T-helper 2 cell treated with Interferon-gamma antibody and Interleukin-4, amounts not matched to agents 5 μg/mL and 100 μg/mL, for 36 hours (primary cell): ENCODE results near the gene STARD3.

Experiments used
- DNase-seq: peaks from one replicate; pipeline ENCODE4 v3.0.0; 2021; ENCODE audit warnings: low spot score
- H3K27ac Mint-ChIP-seq: one replicate; pipeline ENCODE4 v1.8.0; 2021; ENCODE audit warnings: mild to moderate bottlenecking, mixed read lengths
- H3K27me3 Mint-ChIP-seq: one replicate; pipeline ENCODE4 v1.8.0; 2021; ENCODE audit warnings: low read depth, mixed read lengths
- H3K36me3 Mint-ChIP-seq: one replicate; pipeline ENCODE4 v1.8.0; 2021; ENCODE audit warnings: low read depth, mixed read lengths
- H3K4me1 Mint-ChIP-seq: one replicate; pipeline ENCODE4 v1.8.0; 2021; ENCODE audit warnings: low read depth, mixed read lengths
- H3K4me3 Mint-ChIP-seq: one replicate; pipeline ENCODE4 v1.8.0; 2022; ENCODE audit warnings: mild to moderate bottlenecking, moderate library complexity, mixed read lengths
- H3K9me3 Mint-ChIP-seq: one replicate; pipeline ENCODE4 v1.8.0; 2021; ENCODE audit warnings: mixed read lengths

STARD3 gene

DNA sequence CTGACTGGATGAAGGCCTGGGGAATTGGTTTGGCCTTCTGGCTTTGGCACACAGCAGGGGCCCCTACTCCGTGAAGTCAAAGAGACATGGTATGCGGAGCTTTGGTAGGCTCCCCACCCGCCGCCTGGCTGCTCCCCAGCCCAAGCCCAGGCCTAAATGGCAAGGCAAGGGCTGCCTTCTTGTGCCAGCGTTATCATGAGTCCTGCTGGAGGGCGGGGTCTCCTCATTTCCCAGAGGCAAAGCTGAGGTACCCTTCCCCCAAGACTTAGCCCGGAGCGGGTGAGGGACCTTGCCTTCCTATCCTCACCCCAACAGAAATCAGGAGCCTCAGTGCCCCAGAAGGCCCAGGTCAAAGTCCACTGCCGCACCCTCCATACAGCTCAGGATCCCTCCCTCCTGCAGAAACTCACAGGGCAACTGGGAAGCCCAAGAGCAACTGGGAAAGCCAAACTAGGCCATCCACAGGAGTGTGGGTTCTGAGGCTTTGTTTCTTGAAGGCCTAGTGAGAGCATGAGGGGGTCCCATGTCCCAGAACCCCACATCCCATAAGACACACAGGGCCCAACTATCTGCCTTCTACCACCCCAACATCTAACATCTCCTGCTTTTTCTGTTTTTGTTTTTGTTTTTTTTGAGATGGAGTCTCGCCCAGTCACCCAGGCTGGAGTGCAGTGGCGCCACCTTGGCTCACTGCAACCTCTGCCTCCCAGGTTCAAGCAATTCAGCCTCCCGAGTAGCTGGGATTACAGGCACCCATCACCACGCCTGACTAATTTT is 41.6 kb downstream of the STARD3 start:
- no peak for DNase-seq
- Mint-ChIP-seq H3K36me3 (peaks cover 25% of the 10 kb centered on the region), H3K4me3 (no peak overlapping the region), H3K9me3 (no peaks in the 10 kb centered on the region), H3K27me3 (no peaks in the 10 kb centered on the region), H3K4me1 (peaks cover 46% of the 10 kb centered on the region), H3K27ac (peak overlapping the region; percentile 88)

DNA sequence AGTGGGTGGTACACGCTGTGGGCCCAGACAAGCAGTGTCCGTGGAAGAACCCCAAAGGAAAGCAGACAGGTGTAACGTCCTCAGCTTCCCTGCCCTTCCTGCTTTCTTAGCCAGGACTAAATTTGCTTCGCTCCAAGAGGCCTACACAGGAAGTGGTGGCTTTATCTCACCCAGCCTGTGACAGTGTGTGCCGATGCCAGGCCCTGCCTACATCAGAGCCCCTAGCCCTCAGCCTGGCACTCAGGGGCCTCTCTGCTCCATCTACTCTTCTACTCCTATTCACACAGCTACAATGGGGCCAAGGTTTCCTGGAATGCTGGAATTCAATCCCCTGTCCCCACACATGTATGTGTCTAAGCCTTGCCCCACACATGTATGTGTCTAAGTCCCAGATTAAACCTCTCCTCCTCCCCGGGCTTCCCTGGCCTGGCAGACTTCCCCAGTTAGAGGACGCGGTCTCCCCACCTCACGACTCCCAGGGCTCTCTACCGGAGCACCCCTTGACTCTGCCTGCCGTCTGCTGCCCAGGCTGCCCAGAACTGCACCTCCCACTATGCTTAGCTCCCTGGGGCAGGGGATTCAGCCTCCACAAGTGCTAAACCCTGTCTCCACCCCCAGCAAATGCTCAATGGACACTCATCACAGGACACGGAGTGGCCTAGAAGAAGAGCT is 42.7 kb downstream of the STARD3 start:
- DNase-seq = peak; percentile 18

DNA sequence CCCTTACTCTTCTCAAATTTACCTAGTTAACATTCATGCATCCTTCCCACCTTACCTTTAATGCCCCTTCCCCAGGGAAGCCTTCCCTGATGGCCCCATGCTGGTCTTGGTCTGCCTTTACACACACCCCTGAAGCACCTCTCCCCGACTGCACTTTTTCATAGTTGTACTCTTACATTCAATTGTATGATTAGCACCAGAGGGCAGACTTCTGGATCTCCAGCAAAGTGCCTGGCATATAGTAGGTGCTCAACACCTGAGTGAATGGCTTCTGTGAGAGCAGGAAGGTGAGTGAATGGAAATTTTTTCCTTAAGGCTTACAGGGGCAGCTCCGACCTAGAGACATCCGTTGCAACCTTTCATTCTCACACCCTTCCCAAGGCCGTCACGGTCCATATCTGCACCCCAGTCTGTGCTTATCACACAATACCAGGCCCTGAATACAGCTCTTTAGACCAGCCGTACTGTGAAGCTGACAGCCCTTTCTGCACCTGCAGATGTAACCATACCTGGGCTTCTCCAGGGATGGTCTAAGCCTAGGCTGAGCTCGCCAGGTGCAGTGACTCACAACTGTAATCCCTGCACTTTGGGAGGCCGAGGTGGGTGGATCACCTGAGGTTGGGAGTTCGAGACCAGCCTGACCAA is 46.5 kb downstream of the STARD3 start:
- no peak for DNase-seq
- peaks cover 30% of the 10 kb centered on the region for H3K36me3 Mint-ChIP-seq
- H3K4me3 Mint-ChIP-seq = no peak overlapping the region
- H3K9me3 Mint-ChIP-seq = no peaks in the 10 kb centered on the region
- no peaks in the 10 kb centered on the region for H3K27me3 Mint-ChIP-seq
- peaks cover 33% of the 10 kb centered on the region for H3K4me1 Mint-ChIP-seq
- peak overlapping the region; percentile 24 for H3K27ac Mint-ChIP-seq

More for the DNA sequence above, 42.7 kb downstream of the STARD3 start:
- Mint-ChIP-seq H3K4me3 (peak overlapping the region; percentile 56), H3K27ac (peak overlapping the region; percentile 88), H3K36me3 (peaks cover 27% of the 10 kb centered on the region), H3K27me3 (no peaks in the 10 kb centered on the region), H3K9me3 (no peaks in the 10 kb centered on the region), H3K4me1 (peaks cover 46% of the 10 kb centered on the region)

DNA sequence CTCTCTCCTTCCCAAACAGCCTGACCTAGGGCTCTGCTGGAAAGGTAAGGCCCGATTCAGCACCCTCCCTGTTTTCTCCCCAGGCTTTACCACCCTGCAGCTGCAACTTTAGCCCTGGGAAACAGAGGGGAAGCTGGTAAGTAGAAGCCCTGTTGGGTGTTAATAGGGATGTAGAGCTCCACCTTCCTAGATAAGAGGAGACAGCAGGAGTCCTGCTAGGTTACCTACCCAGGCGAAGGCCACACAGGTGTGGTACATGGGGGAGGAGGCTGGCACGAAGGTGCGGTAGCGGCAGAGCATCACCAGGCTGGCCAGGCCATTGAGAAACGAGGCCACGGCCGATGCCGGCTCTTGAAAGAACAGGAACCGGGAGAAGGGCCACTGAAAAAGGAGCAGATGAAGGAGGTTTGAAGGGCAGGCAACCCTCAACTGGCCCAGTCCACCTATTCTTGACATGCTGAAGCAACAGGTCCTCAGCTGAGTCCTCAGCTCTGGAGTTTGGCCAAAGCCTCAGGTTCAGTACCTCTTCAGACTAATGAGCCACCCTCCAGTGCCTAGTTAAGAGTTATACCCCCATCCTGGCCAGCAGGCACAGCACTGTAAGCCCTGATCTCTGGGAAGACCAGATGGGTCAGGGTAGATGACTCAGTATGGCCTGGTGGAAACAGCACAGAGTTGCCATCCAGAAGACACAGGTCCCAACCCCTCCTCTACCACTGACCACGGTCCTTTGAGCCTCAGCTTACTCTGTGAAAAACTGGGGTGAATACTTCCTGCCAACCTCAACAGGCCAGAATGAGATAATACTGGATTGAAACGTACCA is 47.6 kb downstream of the STARD3 start:
- H3K27ac Mint-ChIP-seq = no peak overlapping the region
- no peaks in the 10 kb centered on the region for H3K9me3 Mint-ChIP-seq
- H3K4me1 Mint-ChIP-seq = peaks cover 28% of the 10 kb centered on the region
- H3K36me3 Mint-ChIP-seq = peaks cover 21% of the 10 kb centered on the region
- no peak for DNase-seq
- H3K4me3 Mint-ChIP-seq = no peak overlapping the region
- no peaks in the 10 kb centered on the region for H3K27me3 Mint-ChIP-seq

DNA sequence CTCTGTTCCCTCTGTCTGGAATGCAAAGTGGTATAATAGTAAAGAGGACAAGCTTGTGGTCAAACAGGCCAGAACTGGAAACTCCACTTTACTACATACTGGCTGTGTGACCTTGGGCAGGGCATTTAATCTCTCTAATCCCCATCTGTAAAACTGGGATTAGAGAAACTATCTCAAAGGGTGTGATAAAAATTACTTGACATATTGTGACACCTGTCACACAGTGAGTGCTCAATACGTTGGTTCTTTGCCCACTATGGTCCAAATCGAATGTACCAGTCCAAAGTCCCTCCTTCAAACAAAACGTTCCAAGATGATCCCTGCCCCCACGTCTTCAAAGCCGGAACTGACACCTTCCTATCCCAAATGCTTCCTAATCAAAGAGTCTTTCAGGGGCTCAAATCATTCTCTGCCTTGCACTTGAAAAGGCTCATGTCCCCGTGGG is 50.2 kb downstream of the STARD3 start:
- DNase-seq = no peak
- H3K36me3 Mint-ChIP-seq = peaks cover 19% of the 10 kb centered on the region
- H3K27ac Mint-ChIP-seq = no peak overlapping the region
- peak overlapping the region; percentile 96 for H3K4me3 Mint-ChIP-seq
- no peaks in the 10 kb centered on the region for H3K27me3 Mint-ChIP-seq
- no peaks in the 10 kb centered on the region for H3K9me3 Mint-ChIP-seq
- H3K4me1 Mint-ChIP-seq = peaks cover 21% of the 10 kb centered on the region

DNA sequence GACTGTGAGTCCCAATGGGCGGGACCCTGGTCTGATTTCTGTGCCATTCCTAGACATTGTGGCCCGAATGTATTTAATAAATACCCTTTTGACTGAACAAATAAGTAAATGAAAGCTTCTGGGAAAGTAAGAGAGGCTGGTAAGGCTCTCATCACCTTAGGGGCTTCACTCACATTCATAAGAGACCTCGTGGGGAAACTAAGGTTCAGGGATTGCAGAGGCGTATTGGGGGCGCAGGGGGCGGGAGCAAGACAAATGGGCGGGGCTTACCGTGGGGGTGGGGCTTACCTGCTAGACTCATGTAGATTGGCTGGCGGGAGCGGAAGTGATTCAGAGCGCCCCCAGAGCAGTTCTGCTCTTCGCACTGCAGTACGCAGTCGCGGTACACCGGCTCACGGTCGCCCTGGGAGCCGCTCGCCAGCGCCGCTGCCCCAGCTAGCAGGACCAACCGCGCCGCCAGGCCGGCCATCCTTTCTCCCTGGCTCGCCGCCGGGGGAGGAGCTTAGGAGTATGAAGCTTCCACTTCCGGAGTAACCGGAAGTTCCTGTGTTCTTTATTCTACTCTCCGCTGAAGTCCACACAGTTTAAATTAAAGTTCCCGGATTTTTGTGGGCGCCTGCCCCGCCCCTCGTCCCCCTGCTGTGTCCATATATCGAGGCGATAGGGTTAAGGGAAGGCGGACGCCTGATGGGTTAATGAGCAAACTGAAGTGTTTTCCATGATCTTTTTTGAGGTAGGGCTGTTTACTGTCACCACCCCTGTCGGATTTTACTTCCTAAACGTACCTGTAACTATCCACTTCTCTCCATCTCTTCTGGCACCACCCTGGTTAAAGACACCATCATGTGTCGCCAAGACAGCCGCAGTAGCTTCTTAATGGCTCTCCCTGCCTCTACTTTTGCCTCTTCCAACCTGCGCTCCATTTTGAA is 50.9 kb downstream of the STARD3 start, which contains the start of gene PGAP3:
TSS of gene PGAP3 (minus strand) at position 512 of the 929 bp plus-strand sequence. CDS start at position 469, 43 bp downstream.
- Mint-ChIP-seq H3K36me3 (peaks cover 13% of the 10 kb centered on the region), H3K27me3 (no peaks in the 10 kb centered on the region), H3K9me3 (no peaks in the 10 kb centered on the region), H3K4me1 (peaks cover 21% of the 10 kb centered on the region), H3K27ac (peak within 1 kb of the TSS; percentile 95), H3K4me3 (peak within 1 kb of the TSS; percentile 96)
- DNase-seq = peak; percentile 83

DNA sequence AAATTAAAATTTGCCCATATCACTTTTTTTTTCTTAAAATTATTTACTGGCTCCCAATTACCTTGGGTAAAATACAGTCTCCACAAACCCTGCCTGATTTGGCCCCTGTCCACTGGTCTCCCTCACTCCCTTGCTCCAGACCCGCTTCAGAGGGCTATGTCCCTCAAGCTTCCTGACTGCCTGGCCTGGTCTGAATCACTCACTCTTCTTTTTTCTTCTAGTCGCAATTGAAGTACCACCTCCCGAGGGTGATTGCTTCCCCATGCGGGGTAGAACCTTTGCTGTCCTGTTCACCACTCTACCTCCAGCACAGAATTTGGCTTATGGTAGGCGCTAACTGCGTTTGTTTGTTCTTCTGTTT is 51.5 kb downstream of the STARD3 start:
- Mint-ChIP-seq H3K36me3 (peaks cover 8% of the 10 kb centered on the region), H3K27ac (peak overlapping the region; percentile 95), H3K9me3 (no peaks in the 10 kb centered on the region), H3K27me3 (no peaks in the 10 kb centered on the region), H3K4me1 (peaks cover 21% of the 10 kb centered on the region), H3K4me3 (peak overlapping the region; percentile 96)
- no peak for DNase-seq

DNA sequence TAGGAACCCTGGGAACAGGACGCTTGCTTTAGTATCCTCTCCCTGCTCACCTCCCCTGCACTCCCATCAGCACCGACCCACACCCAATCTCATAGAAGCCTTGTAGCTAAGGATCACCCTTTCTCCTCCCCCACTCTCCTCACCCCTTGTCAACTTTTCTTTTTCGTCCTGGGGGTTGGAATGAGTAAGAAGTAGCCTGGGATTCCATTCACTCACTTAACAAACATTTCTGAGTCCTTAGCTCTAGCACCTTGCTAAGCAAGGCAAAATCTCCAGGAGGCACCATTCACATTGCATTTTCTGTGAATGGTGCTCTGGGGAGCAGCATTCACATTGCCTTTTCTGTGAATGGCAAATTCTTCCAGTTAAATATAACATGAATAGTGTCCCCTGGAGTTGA is 52.0 kb downstream of the STARD3 start:
- Mint-ChIP-seq H3K4me1 (peaks cover 21% of the 10 kb centered on the region), H3K27me3 (no peaks in the 10 kb centered on the region), H3K27ac (peak overlapping the region; percentile 95), H3K9me3 (no peaks in the 10 kb centered on the region), H3K4me3 (peak overlapping the region; percentile 96), H3K36me3 (peaks cover 7% of the 10 kb centered on the region)
- DNase-seq = no peak

DNA sequence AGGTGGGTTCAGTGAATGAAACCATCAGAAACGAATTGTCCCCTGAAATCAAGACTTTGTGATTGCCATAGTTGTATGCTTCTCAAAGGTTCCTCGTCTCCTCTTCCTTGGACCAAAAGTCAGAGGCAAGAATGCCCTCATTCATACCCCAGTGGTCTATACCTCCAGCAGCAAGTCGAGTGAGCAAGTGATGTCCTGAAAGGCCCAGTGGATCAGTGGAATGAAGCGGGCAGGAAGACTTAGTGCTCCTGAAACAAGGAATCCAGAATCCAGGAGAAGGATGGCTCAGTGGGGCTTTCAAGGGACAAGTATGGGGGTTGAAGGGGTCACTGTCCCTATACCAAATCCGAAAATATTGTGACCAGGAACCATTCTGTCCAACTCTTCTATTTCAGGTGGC is 57.6 kb downstream of the STARD3 start:
- Mint-ChIP-seq H3K4me3 (no peak overlapping the region), H3K36me3 (no peaks in the 10 kb centered on the region), H3K9me3 (no peaks in the 10 kb centered on the region), H3K27me3 (peaks cover 9% of the 10 kb centered on the region), H3K27ac (no peak overlapping the region), H3K4me1 (peaks cover 1% of the 10 kb centered on the region)
- no peak for DNase-seq

DNA sequence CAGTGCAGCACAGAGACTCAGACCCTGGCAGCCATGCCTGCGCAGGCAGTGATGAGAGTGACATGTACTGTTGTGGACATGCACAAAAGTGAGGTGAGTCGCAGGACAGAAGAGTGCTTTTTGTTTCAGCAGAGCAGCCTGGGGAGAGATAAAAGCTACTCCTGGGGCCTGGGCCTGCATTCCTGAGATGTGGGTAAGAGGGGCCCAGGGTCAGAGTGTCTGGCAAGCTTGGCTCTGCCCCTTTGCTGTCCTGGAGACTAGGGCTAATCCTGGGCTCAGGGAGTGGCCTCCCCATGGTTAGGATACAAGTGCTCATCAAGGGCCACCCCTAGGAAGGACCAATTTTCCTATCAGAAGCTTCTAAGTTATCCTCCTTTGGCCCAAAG is 58.1 kb downstream of the STARD3 start:
- no peaks in the 10 kb centered on the region for H3K9me3 Mint-ChIP-seq
- peaks cover 4% of the 10 kb centered on the region for H3K4me1 Mint-ChIP-seq
- no peaks in the 10 kb centered on the region for H3K36me3 Mint-ChIP-seq
- H3K27ac Mint-ChIP-seq = no peak overlapping the region
- no peak overlapping the region for H3K4me3 Mint-ChIP-seq
- peaks cover 12% of the 10 kb centered on the region for H3K27me3 Mint-ChIP-seq
- no peak for DNase-seq

DNA sequence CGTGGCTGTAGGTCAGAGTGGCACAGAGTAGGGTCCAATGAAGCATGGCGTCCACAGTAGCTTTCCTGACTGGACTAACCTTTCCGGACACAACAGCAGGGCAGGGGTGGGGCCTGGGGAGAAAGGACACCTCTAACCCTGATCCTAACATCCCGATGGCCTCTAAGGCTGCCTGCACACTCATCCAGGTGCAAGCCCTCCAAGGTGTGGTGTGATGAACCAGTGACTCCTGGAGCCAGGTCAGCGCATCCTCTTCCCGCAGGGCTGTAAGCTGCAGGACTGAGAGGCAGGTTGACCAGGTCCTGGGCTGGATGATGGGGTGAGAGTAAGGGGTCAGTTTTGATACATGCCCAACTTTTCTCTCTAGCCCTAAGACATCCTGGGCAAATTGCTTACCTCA is 59.8 kb downstream of the STARD3 start:
- Mint-ChIP-seq H3K36me3 (no peaks in the 10 kb centered on the region), H3K27me3 (peaks cover 25% of the 10 kb centered on the region), H3K27ac (no peak overlapping the region), H3K4me1 (peaks cover 7% of the 10 kb centered on the region), H3K9me3 (no peaks in the 10 kb centered on the region), H3K4me3 (no peak overlapping the region)
- DNase-seq = no peak

DNA sequence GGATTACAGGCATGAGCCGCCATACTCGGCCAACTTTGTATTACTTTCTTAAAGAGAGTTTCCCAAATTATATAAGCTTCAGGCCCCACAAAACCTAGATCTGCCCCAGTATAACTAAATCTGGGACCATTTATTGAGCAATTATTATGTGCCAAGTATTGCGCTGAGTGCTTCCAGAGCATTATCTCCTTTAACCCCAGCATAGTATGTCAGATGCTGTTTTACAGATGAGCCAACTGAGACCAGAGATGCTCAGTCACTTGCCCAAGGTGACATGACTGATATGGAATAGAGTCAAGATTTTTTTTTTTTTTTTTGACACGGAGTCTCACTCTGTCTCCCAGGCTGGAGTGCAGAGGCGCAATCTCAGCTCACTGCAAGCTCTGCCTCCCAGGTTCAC is 61.0 kb downstream of the STARD3 start:
- Mint-ChIP-seq H3K4me1 (peaks cover 7% of the 10 kb centered on the region), H3K9me3 (no peaks in the 10 kb centered on the region), H3K4me3 (no peak overlapping the region), H3K27ac (no peak overlapping the region), H3K36me3 (no peaks in the 10 kb centered on the region), H3K27me3 (peaks cover 37% of the 10 kb centered on the region)
- DNase-seq = no peak
